HTR-8/SVneo (cell line): ENCODE data around the gene JKAMP.

ENCODE experiments used
- DNase-seq: peaks from one replicate; pipeline ENCODE4 v3.0.0; 2011; ENCODE audit warnings: low spot score, mixed read lengths; ENCODE audit not compliant: insufficient read length
- FAIRE-seq: peaks from 2 replicates; lab custom pipeline; 2011; peaks lifted over from hg19 to GRCh38; lab: Jason Lieb, UNC

JKAMP gene

GRCh38 chr14:59480166-59480565, 4.2 kb upstream of the JKAMP start:
- FAIRE-seq: no peak
- no peak for DNase-seq

GRCh38 chr14:59481407-59481806, 2.9 kb upstream of the JKAMP start:
- no peak for DNase-seq
- no peak for FAIRE-seq

- FAIRE-seq: peak; percentile 95
- peak; percentile 66 for DNase-seq
These were observed 2.3 kb upstream of the JKAMP start for GRCh38 chr14:59481871-59482540.

- DNase-seq (peak; percentile 93), FAIRE-seq (no peak)
These were observed 1.6 kb upstream of the JKAMP start for GRCh38 chr14:59482541-59483331.

- DNase-seq (peak; percentile 45), FAIRE-seq (no peak)
These were observed 954 bp upstream of the JKAMP start for GRCh38 chr14:59483363-59483762.

- FAIRE-seq: no peak
These were observed 390 bp downstream of the JKAMP start for GRCh38 chr14:59484639-59485175.

GRCh38 chr14:59490756-59491155, 6.4 kb downstream of the JKAMP start:
- FAIRE-seq: no peak
- DNase-seq: no peak

More at GRCh38 chr14:59484639-59485175, 390 bp downstream of the JKAMP start:
- DNase-seq: peak; percentile 48

GRCh38 chr14:59492384-59492783, 8.1 kb downstream of the JKAMP start:
- FAIRE-seq (peak; percentile 23), DNase-seq (no peak)

GRCh38 chr14:59500732-59501131, 16.4 kb downstream of the JKAMP start:
- DNase-seq: no peak
- FAIRE-seq: peak; percentile 93

GRCh38 chr14:59503256-59503655, 18.9 kb downstream of the JKAMP start:
- peak; percentile 86 for FAIRE-seq
- DNase-seq: no peak

GRCh38 chr14:59507063-59507751, 22.9 kb downstream of the JKAMP start:
- peak; percentile 99 for FAIRE-seq
- DNase-seq: peak; percentile 80

GRCh38 chr14:59507752-59508103, 23.4 kb downstream of the JKAMP start:
- DNase-seq (no peak), FAIRE-seq (no peak)

- DNase-seq (no peak), FAIRE-seq (no peak)
These were observed 24.8 kb downstream of the JKAMP start for GRCh38 chr14:59509101-59509500.

- DNase-seq (no peak), FAIRE-seq (peak; percentile 89)
These were observed 25.7 kb downstream of the JKAMP start for GRCh38 chr14:59510001-59510400.

- DNase-seq: no peak
- FAIRE-seq: no peak
These were observed 26.6 kb downstream of the JKAMP start for GRCh38 chr14:59510966-59511365.

GRCh38 chr14:59511916-59512575, 27.7 kb downstream of the JKAMP start:
- DNase-seq (peak; percentile 61), FAIRE-seq (peak; percentile 95)

GRCh38 chr14:59520224-59520623, 35.9 kb downstream of the JKAMP start:
- no peak for FAIRE-seq

GRCh38 chr14:59529189-59529588, 44.9 kb downstream of the JKAMP start:
- DNase-seq: no peak
- FAIRE-seq: peak; percentile 91

More at GRCh38 chr14:59520224-59520623, 35.9 kb downstream of the JKAMP start:
- DNase-seq: no peak

- FAIRE-seq: no peak
- no peak for DNase-seq
These were observed 46.0 kb downstream of the JKAMP start for GRCh38 chr14:59530349-59530748.

GRCh38 chr14:59532419-59532818, 48.1 kb downstream of the JKAMP start:
- DNase-seq (no peak), FAIRE-seq (peak; percentile 90)
